ENCODE results near the gene TNFRSF14. TPM values are rescaled to one million over a fixed set of nuclear protein-coding genes. Genes with fewer than 3 reads are reported as not detected.

TNFRSF14 gene
- total RNA-seq, 1 donor from 2014 or later, result 6.5 TPM

- DNase-seq (ENCODE audit: extremely low spot score, unreplicated experiment), result no peak
- Mint-ChIP-seq H3K4me1 (ENCODE audit: unreplicated experiment) (peaks cover 42% of the 10 kb centered on the region), H3K27me3 (ENCODE audit: unreplicated experiment) (no peaks in the 10 kb centered on the region), H3K27ac (ENCODE audit: unreplicated experiment) (peak overlapping the region; percentile 34), H3K4me3 (ENCODE audit: unreplicated experiment) (no peak overlapping the region), H3K9me3 (ENCODE audit: unreplicated experiment) (no peaks in the 10 kb centered on the region), H3K36me3 (ENCODE audit: unreplicated experiment) (no peaks in the 10 kb centered on the region)
- no peak for TF ChIP-seq CTCF (IDR thresholded peaks at IDR 0.05)
Observed at GRCh38 chr1:2544875-2545640, 11.1 kb upstream of the TNFRSF14 start.

GRCh38 chr1:2545754-2546514, 10.2 kb upstream of the TNFRSF14 start:
- Mint-ChIP-seq H3K27me3 (ENCODE audit: unreplicated experiment) (no peaks in the 10 kb centered on the region), H3K4me3 (ENCODE audit: unreplicated experiment) (no peak overlapping the region), H3K36me3 (ENCODE audit: unreplicated experiment) (no peaks in the 10 kb centered on the region), H3K4me1 (ENCODE audit: unreplicated experiment) (peaks cover 42% of the 10 kb centered on the region), H3K9me3 (ENCODE audit: unreplicated experiment) (no peaks in the 10 kb centered on the region), H3K27ac (ENCODE audit: unreplicated experiment) (no peak overlapping the region)
- no peak for TF ChIP-seq CTCF (IDR thresholded peaks at IDR 0.05)
- no peak for DNase-seq (ENCODE audit: extremely low spot score, unreplicated experiment)

- no peak overlapping the region for H3K27ac Mint-ChIP-seq (ENCODE audit: unreplicated experiment)
- peaks cover 37% of the 10 kb centered on the region for H3K4me1 Mint-ChIP-seq (ENCODE audit: unreplicated experiment)
- H3K9me3 Mint-ChIP-seq (ENCODE audit: unreplicated experiment), result no peaks in the 10 kb centered on the region
- no peaks in the 10 kb centered on the region for H3K36me3 Mint-ChIP-seq (ENCODE audit: unreplicated experiment)
- no peaks in the 10 kb centered on the region for H3K27me3 Mint-ChIP-seq (ENCODE audit: unreplicated experiment)
- H3K4me3 Mint-ChIP-seq (ENCODE audit: unreplicated experiment), result peak overlapping the region; percentile 61
- no peak for DNase-seq (ENCODE audit: extremely low spot score, unreplicated experiment)
- TF ChIP-seq CTCF (IDR thresholded peaks at IDR 0.05), result no peak
Observed at GRCh38 chr1:2546515-2547209, 9.5 kb upstream of the TNFRSF14 start.

GRCh38 chr1:2547210-2548067, 8.7 kb upstream of the TNFRSF14 start:
- TF ChIP-seq CTCF (IDR thresholded peaks at IDR 0.05), result no peak
- no peaks in the 10 kb centered on the region for H3K36me3 Mint-ChIP-seq (ENCODE audit: unreplicated experiment)
- H3K27ac Mint-ChIP-seq (ENCODE audit: unreplicated experiment), result peak overlapping the region; percentile 57
- DNase-seq (ENCODE audit: extremely low spot score, unreplicated experiment), result no peak
- H3K27me3 Mint-ChIP-seq (ENCODE audit: unreplicated experiment), result no peaks in the 10 kb centered on the region
- H3K9me3 Mint-ChIP-seq (ENCODE audit: unreplicated experiment), result no peaks in the 10 kb centered on the region
- peaks cover 33% of the 10 kb centered on the region for H3K4me1 Mint-ChIP-seq (ENCODE audit: unreplicated experiment)
- peak overlapping the region; percentile 61 for H3K4me3 Mint-ChIP-seq (ENCODE audit: unreplicated experiment)
